HPDE6-E6E7 (cell line): ENCODE measurements around the gene KCNQ4.

Source experiments
- DNase-seq: peaks from one replicate; pipeline ENCODE4 v3.0.0; 2011; ENCODE audit warnings: missing footprints; ENCODE audit errors: extremely low spot score

KCNQ4 gene

DNA sequence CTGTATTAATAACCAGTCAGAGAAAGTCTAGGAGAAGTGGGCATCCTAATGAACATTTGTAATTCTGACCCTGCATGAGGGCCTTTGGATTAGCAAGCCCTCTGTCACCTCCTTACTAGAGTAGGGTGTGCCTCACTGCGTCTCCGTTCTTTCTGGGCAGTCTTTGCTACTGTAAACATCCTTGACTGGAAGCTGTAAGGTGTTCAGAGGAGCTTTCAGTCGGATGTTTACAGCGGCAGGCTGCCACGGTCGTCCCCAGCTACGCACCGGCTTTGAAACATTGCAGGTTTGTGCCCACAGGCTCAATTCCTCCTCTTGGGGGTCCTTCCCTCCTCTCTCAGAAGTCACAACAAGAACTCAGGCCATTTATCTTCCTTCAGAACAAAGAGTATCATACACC lies 29.4 kb upstream of the KCNQ4 start:
- no peak for DNase-seq

DNA sequence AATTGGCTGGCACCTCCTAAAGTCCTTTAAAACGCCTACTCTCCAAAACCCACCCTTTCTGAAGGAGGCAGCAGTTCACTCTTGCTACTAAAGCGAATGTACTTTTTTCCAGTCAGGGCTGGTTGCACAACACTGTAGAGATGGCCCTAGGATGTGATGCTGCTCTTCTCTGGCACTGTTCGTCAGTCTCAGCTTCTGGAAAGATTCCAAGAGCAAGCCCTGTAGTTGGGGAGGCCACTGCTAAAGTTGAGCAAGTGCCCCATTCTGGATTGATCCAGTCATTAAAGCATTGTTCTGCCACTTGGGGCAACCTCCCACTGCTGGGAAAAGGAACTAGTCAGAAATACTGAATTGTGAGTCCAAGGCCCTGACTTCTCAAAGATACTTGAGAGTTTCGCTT lies 28.5 kb upstream of the KCNQ4 start:
- DNase-seq = no peak

DNA sequence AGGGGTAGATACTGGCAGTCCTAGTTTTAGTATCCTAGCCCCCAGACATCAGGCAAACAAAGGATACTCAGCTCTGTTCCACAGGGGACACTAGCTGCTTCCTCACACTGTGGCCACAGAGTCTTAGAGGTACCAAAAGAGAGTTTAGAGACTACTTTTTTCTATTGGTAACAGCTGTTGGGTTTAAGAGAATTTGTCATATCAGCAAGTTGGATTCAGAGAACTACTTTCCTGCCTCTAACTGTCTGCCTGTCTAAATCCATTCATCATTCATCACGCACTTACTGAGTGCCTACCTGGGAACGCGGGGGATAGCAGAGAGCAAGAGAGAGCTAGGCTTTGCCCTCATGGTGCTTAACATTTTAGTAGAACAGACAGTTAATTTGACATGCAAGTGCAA lies 27.1 kb upstream of the KCNQ4 start:
- no peak for DNase-seq

DNA sequence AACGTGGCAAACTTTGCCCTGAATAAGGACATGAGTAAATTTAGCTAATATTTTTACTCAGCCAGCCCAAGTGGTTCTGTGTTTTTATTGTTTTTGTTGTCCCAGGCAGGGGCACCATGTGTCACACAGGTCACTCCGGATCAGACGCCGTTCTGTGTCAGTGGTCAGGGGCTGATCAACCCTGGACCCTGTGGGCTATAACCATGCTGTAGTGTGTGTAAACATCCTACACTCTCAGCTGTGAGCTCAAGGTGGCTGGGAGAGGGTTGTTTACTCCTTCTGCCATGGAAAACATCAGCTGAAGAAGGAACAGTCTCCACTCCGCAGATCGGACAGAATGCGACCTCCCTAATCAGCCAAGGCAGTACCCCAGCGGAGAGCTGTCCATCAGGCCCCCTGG lies 26.5 kb upstream of the KCNQ4 start:
- no peak for DNase-seq

DNA sequence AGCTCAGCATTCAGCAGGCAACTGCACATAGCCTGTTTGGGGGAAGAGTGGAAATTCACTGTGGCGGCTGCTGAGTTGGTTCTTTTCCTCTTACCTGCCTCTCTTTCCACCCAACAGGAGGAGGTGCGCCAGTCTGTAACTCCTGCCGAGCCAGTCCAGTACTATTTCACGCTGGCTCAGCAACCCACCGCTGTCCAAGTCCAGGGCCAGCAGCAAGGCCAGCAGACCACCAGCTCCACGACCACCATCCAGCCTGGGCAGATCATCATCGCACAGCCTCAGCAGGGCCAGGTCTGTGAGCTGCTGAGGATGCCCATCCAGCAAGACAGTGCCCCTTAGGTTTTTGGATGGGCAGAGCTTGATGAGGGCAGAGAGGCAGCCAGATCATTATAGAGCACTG lies 25.6 kb upstream of the KCNQ4 start:
- DNase-seq = no peak

DNA sequence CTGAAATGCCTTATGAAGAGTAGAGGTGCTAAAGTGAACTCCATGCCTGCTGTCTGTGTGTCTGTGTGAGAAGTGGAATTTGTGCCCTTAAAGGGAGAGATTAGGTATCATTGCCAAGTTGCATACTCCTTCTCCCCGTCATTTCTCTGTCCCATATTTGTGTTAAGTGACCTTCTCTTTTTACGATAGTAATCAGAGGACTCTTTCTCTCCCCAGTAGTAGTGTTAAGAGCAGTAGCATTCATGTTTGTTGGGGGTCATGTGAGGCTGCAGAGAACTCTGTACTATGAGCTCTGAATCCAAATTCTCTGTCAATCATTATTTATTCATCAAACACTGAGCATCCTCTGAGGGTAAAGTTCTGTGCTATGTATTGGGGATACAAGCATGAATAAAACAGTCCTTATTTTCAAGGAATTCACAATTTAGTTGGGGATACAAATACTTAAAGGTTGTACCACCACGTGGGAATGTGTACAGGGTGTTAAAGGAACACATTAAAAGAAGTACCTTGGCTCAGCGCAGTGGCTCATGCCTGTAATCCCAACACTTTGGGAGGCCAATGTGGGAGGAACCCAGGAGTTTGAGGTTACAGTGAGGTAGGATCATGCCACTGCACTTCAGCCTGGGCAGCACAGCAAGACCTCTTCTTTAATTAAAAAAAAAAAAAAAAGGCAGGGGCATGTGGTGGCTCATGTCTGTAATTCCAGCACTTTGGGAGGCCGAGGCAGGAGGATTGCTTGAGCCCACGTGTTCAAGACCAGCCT lies 24.8 kb upstream of the KCNQ4 start:
- DNase-seq = no peak

DNA sequence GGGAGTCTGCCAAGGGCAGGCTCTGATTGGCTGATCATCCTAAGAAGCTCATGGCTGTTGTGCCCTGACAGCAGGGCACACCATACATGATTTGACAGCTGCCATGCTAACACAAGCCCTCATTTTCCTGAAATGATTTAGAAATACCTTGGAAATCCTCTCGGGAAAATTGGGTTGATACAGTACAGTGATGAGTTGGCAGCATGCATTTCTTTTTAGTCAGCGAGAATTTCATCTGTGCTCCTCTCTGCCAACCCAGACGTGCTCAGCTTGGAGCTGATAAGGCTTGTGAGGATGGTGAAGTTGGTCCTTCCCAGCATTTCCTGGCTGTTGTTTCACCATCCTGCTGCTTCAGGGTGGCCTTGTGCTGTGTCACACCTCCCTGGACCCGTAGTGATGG lies 22.6 kb upstream of the KCNQ4 start:
- no peak for DNase-seq

DNA sequence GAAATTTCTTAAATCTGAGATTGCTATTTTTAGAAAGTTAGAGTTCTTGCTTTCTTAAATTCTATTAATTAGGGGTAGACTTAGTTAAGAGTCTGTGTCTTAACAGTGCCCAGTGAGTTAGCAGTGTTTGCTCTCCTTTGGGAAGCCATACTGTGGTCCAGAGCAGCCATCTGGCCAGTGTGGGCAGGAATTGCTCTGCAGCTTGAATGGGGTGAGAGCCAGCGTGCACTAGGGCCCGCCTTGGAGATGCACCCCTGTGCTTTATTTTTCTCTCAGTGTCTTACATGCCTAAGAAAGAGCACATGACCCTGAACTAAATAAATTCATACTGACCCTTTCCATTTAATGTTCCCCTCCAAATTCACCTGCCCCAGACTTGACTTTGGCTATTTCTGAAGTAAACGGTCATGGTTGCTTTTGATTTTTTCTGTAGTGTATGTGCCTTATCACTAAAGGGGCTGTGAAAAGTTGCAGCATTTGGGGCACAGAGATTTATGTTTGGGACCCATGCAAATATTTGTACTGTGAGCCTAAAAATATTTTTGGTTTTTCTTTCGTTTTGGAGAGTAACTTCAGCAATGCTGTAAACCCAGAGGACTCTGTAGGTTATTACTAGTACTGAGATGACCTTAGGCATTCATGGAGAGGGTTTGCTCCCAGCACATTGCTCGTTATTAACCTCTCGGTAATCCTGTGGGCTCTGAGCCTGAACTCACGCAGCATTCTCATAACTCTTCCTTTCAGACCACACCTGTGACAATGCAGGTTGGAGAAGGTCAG lies 21.3 kb upstream of the KCNQ4 start:
- no peak for DNase-seq

DNA sequence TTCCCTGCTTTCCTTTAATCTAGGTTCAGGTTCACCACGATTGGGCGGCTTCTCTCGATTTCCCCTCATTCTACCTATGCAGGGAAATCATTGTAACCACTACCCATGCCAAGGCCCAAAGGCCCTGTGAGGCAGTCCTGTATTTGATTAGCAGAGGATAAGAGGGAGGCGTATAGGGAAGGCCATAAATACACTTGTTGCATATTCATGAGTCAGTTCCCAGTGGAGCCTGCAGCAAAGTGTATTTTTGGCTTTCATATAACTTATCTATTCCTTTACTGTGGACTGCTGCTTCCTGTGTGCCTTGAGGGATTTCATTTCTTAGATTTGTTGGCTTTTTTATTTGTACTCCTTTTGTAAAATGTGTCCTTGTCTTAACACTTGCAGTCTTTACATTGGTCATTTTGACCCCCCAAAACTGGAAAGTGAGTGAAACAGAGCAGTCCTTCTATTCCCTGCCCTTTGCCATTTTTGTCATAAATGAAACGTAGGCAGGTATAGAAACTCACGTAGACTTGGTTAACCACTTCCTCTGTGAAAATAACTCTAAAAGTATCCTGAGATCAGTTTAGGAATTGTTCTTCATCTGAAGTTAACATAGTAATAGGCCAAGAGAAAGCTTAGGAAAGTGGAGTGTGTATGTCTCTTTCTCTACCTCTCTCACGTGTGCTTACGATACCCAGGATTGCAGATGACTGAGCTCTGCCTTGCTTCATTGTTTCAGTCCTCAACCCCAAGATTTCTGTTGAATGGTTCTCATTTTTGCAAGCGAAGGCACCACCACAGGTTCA lies 19.6 kb upstream of the KCNQ4 start:
- no peak for DNase-seq

DNA sequence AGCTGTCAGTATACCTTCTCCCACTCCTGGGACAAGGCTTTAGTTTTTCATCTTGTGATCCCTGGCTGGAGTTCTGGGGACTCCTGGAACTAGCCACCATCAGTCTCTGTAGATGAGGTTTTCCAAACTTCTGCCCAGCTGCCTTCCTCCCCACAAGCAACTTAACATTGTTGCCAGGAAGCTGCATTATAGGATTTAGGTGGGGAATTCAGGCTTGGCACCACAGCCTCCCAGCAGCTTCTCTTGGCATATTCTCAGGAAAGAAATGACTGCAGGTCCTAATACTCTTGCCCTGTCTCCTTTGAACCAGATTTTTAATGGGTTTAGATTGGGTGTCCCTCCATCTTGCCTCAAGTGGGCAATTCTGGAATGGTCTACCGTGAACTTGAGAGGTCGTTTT lies 18.6 kb upstream of the KCNQ4 start:
- DNase-seq = no peak

DNA sequence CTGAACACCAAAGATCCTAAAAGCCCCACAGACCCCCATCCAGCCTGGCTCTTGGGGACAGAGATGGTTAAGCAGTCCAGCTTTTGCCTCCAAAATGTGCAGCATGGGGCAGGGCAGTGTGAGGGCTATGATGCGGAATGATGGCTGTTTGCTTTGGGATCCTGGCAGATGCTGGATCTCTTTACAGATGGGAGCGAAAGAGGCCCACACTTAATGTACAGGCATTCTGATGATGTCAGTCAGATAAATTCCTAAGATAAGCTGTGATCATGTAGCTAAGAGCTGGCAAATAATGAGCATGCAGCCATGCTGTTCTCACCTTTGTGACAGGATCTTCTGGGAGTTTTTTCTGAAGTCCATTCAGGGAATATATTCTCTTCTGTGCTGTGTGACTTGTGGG lies 17.6 kb upstream of the KCNQ4 start:
- DNase-seq = no peak

DNA sequence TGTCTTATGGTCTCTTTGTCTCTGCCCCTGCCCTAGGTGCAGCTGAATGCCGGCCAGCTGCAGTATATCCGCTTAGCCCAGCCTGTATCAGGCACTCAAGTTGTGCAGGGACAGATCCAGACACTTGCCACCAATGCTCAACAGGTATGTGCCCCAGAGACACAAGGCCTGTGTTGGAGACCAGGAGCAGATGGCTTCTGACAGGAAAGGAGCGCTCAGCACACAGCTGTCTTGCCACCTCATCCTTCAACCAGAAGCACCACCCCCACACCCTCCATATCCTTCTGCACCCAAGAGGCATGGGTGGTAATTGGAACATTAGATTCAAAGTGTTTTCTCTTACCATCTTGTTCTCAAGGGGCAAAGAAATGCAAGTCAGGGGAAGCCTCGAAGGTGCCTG lies 17.0 kb upstream of the KCNQ4 start:
- no peak for DNase-seq

DNA sequence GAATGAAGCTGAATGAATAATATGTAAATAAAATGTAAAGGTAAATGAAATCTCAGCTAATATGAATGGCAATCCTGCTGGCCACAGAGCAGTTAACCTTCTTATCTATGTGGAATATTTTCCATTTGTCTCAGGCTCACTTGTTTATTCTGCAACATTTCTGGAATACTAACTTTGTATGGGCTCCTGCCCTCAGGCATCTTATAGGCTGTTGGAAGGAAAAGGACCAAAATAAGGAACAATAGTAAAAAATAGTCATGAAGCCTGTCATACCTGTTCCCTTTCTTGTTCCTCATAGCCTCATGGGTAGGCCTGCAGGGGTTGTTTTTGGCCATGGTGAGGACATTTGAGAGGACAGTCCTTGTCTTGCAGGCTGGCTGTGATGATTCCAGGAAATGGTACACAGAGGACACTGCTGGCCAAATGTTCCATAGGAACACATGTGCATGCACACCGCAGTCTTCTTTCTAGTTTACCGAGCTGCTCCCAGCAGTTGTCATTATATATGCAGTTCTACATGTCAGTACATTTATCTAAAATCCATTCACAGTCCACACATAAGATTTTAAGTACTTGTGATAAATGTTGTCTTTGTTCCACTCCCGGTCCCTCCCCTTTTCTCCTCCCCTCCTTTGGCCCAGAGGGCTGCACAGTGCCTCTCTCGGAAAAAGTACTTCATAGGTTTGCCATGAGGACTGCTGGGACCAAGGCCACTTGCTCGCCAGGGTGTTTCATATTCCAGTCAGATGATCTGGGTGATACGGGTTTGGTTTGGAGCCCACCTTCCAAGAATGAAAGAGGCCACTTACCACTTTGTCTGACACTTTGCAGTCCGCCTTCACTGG lies 15.2 kb upstream of the KCNQ4 start:
- DNase-seq = no peak

DNA sequence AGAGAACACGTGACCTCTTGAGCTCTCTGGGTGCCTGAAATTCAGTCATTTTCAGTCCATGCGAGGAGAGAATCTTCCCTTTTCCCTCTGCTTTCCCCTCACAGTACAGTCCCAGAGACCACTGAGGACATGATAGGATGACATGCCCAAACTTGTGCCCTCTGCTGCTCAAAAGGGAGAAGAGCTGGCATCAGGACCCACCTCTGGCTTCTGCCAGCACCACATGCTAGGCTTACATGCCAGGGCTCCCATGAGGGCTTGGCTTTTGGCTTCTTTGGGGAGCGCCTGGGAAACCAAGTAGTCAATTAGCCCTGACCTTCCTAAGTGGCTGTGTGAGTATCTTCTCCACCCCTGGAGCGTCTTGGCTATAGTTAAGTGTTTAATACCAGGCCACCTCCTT lies 13.8 kb upstream of the KCNQ4 start:
- DNase-seq = no peak

DNA sequence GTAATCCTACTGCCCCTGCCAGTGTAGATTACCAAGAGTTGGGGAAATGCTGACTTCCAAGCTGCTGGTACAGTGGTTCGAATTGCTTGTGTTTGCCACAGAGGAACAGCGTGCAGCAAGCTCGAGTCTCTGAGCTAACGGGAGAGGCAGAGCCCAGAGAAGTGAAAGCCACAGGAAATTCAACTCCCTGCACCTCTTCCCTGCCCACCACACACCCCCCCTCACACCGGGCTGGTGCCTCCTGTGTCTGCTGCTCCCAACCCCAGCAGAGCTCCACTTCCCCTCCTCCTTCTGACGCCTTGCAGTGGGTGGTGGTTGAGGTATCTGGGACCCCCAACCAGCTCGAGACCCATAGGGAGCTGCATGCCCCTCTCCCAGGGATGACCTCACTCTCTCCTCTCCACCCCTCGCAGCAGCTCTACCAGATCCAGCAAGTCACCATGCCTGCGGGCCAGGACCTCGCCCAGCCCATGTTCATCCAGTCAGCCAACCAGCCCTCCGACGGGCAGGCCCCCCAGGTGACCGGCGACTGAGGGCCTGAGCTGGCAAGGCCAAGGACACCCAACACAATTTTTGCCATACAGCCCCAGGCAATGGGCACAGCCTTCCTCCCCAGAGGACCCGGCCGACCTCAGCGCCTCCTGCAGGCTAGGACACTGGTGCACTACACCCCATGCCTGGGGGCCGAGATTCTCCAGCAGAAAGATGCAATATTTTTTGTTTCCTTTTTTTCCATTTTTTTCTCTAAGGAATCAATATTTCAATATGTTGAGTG lies 13.1 kb upstream of the KCNQ4 start:
- no peak for DNase-seq

DNA sequence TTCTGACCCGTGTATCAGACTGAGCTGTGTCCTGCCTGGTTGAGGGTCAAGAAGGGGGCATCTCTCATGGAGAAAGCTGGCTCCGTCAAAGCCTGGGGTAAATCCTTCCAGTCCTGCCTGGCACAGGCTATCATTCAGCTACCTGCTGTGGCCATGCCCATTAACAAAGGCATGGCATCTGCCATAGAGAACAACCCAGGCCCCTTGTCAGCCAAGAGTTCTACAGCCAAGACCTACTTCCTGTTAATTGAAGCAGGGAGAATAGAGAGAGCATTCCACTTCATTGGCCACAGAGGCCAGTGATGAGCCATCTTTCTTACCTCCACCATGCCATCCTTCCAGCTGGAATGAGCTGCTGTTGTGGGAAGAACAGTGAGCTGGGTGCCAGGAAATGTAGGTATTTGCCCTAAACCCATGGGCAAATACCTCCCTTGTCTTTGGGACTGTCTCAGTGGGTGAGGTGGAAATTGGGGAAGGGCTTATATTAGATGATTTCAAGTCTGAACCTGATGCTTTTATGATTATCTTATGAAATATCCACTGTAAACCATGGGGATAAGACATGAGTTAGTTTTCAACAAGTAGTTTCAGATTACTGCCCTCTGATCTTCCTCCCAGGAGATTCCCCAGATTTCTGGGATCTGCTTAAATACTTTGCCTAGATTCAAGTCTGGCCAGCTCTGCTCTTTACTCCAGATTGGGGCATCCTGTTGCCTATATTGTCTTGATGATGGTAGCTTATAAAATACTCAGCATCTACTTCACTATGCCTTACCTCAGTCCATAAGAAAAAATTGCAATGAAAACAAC lies 11.2 kb upstream of the KCNQ4 start:
- DNase-seq = no peak

DNA sequence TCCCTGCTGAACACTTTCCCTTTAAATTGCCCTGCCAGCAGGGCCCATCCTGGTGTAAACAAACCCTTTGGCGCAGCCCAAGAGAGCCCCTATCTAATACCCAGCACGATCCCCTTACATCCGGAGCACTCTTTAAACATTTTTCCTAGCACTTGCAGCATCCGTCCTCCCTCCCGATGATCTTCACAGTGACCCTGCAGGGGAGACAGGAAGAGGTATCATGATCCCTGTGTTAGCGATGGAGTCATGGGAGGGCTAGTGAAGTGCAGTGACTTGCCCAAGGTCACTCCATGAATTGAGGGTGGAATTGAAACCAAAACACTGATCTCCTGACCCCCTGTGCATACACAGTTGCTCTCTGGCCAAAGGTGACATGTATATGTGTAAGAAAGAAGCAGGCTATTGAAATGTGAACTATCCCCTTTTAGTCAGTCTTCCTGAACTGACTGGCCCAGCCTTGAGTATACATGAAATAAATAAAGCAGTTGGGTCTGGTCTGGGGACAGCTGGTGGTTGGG lies 9.8 kb upstream of the KCNQ4 start:
- DNase-seq = no peak

DNA sequence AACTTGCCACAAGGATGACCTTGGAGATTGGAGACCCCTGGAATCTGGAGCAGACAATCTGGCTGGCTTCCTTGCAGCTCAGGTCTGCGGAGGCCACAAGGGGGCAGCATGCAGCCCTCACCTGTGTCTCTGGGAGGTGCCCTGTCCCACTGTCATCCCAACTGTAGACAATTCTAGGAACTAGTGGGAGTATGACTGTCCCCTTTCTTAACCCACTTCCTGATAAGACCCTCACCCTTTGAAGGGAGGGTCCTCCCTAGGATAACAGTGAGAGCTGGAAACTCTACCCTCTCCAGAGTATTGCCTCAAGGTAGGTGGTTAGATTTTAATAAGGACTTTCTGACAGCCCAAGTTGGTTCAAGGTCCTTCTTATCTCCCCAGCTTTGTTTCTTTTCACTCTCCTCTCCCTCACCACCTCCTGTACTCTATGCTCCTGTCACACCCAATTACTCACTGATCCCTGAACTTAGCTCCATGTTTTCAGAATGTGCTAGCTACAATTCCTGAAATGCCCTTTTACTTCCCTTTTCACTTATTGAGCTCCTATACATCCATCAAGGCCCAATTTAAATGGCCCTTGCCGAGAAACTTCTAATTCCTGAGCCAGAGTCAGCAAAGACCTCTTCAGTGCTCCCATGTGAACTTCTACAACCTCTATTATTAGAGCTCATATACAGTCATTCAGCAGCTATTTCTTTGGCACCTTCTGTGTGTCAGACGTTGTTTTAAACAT lies 9.2 kb upstream of the KCNQ4 start:
- DNase-seq = peak; percentile 31
